Esophagus squamous epithelium (tissue), 4 donors: ENCODE results near the gene PLGRKT.

ENCODE experiments used
- CTCF ChIP-seq, 6 experiments: fragments of 450-650 bp in 4 of 6; fragments of 200-600 bp in 2 of 6; sonication (generic) in 2 of 6; IDR thresholded peaks; one replicate each; pipeline ENCODE4 v1.5.1; 2016 to 2019; ENCODE audit warnings: antibody characterized with exemption in 6 of 6, mild to moderate bottlenecking in 4 of 6, moderate library complexity in 4 of 6
- POLR2A ChIP-seq, 4 donors: fragments of 450-650 bp; IDR thresholded peaks; one replicate each; pipeline ENCODE4 v1.6.1; 2017; ENCODE audit warnings: antibody characterized with exemption in 4 of 4, mild to moderate bottlenecking in 4 of 4, moderate library complexity in 3 of 4

DNA sequence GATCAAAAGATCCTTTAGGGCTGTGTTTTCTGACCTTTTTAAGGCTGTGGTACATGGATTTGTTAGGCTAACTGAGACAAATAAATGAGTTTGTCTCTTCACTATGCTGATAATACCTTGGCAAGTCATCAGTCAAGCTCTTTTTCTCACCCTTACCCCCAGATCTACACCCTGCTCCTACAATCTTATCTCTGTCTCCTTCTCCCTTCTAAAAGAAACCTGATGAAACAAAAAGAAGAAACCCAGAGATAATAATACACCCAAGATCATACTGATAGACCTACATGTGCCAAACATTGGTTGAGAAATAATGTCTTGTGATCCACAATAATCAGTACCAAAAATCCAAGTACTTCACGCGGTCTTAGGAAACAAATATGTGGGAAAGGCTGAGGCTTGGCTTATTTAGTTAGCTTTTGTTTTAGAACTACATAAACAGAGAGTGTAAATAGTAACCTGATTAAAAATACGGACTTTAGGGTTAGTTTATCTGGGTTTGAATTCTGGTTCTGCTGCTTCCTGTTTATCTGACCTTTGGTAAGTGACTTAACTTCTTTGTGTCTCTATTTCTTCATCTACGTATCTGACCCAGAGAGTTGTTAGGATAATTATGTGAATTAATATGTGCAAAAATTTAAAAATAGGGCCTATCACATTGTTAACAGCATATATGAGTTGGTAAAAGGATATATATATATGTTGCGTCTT lies 47.8 kb upstream of the PLGRKT start:
- TF ChIP-seq CTCF (IDR thresholded peaks at IDR 0.05) = no peak
- no peak for TF ChIP-seq POLR2A (IDR thresholded peaks at IDR 0.05)
